OCI-LY7 (cell line): ENCODE measurements around the gene SLC47A1.
"Not testable (repeated sequence)": the region's sequence is repeated elsewhere in the genome, so short reads cannot be mapped to it uniquely, and the experiment has no call there.

Experiments
- EZH2phosphoT487 ChIP-seq: fragments of 200-600 bp; sonication (generic); IDR thresholded peaks from 2 replicates; pipeline ENCODE4 v1.6.1; 2018; ENCODE audit warnings: low read depth, borderline replicate concordance, mild to moderate bottlenecking, mixed run types, antibody characterized with exemption, low read length, moderate library complexity, mixed read lengths
- TF ChIP-seq, protein P1 (sequence below): fragments of 200-600 bp; sonication (generic); conservative IDR thresholded peaks from 2 replicates; pipeline ENCODE4 v1.5.1; 2014; ENCODE audit warnings: mild to moderate bottlenecking, antibody characterized with exemption, low read length, moderate library complexity, mixed read lengths

DNA sequence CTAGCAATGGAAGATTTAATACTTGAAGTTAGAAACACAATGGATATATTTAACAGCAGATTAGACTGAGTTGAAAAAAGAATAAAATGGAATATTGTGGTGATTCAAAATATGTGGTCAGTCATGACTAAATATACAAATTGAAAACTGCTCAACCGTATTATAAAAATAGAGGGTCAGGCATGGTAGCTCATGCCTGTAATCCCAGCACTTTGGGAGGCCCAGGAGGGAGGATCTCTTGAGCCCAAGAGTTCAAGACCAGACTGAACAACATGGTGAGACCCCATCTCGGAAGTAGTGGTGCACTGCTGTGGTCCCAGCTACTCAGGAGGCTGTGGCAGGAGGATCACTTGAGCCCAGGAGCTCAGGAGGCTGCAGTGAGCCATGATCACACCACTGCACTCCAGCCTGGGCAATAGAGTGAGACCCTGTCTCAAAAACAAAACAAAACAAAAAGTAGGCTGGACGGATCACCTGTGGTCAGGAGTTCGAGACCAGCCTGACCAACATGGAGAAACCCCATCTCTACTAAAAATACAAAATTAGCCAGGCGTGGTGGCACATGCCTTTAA is 24.3 kb upstream of the SLC47A1 start:
- TF ChIP-seq EZH2phosphoT487 = not testable (repeated sequence)
- TF ChIP-seq, protein P1, sequence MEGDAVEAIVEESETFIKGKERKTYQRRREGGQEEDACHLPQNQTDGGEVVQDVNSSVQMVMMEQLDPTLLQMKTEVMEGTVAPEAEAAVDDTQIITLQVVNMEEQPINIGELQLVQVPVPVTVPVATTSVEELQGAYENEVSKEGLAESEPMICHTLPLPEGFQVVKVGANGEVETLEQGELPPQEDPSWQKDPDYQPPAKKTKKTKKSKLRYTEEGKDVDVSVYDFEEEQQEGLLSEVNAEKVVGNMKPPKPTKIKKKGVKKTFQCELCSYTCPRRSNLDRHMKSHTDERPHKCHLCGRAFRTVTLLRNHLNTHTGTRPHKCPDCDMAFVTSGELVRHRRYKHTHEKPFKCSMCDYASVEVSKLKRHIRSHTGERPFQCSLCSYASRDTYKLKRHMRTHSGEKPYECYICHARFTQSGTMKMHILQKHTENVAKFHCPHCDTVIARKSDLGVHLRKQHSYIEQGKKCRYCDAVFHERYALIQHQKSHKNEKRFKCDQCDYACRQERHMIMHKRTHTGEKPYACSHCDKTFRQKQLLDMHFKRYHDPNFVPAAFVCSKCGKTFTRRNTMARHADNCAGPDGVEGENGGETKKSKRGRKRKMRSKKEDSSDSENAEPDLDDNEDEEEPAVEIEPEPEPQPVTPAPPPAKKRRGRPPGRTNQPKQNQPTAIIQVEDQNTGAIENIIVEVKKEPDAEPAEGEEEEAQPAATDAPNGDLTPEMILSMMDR = not testable (repeated sequence)
